ENCODE results near the gene SVIL.

GRCh38 chr10:29461042-29461441 lies 173.7 kb downstream of the SVIL start:
- TF ChIP-seq CTCF (optimal IDR thresholded peaks at IDR 0.05 in 1 of 3, IDR thresholded peaks at IDR 0.05 in 1 of 3, conservative IDR thresholded peaks at IDR 0.05 in 1 of 3; ENCODE audit: extremely low read depth in 1 of 3, insufficient read depth in 2 of 3, low read length in 3 of 3), result no peak
- no peak for TF ChIP-seq EZH2 (IDR thresholded peaks at IDR 0.05; ENCODE audit: low read length)

All from keratinocyte (primary cell).